ENCODE results near the gene ARFGEF2. TPM values are rescaled to one million over a fixed set of nuclear protein-coding genes. Genes with fewer than 3 reads are reported as not detected.

Gene ARFGEF2
- total and polyA plus RNA-seq, 2 donors from 2014 or later = 7.4 to 36.9 TPM

DNA sequence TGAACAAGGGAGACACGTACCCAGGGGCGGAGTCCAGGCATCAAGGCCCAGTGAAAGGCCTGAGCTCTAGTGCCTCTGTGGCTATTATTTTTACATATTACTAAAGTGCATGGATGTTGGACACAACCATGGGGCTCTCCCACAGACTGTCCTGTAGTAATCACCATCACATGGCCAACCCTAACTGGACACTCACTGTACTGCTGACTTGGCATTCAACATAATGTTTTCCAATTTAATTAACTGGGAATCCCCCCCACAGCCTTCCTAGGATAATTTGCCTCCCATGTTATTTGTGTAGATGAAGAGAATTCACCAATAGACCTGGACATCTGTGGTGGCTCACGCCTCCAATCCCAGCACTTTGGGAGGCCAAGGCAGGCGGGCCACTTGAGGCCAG, 34.5 kb downstream of the ARFGEF2 start:
- H3K27me3 ChIP-seq (ENCODE audit: control insufficient read depth, insufficient read depth, low read length) = no peaks in the 10 kb centered on the region
- intact Hi-C loops (cut with DNase I) = no loop called here
- H3K4me1 ChIP-seq (ENCODE audit: control insufficient read depth in 2 of 3, insufficient read depth in 2 of 3, low read depth in 1 of 3, low read length in 3 of 3) = no peaks in the 10 kb centered on the region
- H3K27ac ChIP-seq (ENCODE audit: low read depth in 2 of 2, low read length in 2 of 2) = no peak overlapping the region
- TF ChIP-seq, protein P1, sequence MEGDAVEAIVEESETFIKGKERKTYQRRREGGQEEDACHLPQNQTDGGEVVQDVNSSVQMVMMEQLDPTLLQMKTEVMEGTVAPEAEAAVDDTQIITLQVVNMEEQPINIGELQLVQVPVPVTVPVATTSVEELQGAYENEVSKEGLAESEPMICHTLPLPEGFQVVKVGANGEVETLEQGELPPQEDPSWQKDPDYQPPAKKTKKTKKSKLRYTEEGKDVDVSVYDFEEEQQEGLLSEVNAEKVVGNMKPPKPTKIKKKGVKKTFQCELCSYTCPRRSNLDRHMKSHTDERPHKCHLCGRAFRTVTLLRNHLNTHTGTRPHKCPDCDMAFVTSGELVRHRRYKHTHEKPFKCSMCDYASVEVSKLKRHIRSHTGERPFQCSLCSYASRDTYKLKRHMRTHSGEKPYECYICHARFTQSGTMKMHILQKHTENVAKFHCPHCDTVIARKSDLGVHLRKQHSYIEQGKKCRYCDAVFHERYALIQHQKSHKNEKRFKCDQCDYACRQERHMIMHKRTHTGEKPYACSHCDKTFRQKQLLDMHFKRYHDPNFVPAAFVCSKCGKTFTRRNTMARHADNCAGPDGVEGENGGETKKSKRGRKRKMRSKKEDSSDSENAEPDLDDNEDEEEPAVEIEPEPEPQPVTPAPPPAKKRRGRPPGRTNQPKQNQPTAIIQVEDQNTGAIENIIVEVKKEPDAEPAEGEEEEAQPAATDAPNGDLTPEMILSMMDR (IDR thresholded peaks at IDR 0.05; ENCODE audit: borderline replicate concordance, extremely low read depth, insufficient read depth) = no peak
- no peak overlapping the region for H3K9ac ChIP-seq (ENCODE audit: low read length in 3 of 3)
- H3K4me3 ChIP-seq (ENCODE audit: low read length in 3 of 3) = no peak overlapping the region
- FAIRE-seq (no peak), DNase-seq (no peak)
- peaks cover 10 to 47% (median 45%) of the 10 kb centered on the region in 3 donors for H3K36me3 ChIP-seq (ENCODE audit: control insufficient read depth in 2 of 3, insufficient read depth in 3 of 3, low read length in 3 of 3)
- no peaks in the 10 kb centered on the region for H3K9me3 ChIP-seq (ENCODE audit: control insufficient read depth in 2 of 3, insufficient read depth in 1 of 3, low read length in 3 of 3)

DNA sequence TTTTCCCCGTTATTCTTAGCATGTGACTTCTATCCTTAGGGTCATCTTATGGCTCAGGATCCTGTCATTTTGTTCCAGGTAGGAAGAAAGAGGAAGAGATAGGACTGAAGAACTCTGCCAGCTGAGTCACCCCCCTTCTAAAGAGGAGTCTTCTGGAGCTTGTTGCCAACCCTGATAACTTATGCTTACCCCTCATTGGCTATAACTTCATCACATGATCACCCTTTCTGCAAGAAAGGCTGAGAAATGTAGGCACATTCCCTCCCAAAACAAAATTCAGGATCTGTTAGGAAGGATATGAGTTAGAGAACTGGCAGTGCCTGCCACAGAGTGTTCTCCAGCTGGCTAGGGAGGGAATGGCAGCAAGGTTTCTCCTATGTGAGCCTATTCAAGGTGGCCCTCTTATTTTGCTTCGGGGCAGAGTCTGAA, 35.6 kb downstream of the ARFGEF2 start:
- Histone ChIP-seq H3K4me3 (ENCODE audit: low read length in 3 of 3) (no peak overlapping the region), H3K9ac (ENCODE audit: low read length in 3 of 3) (no peak overlapping the region), H3K27me3 (ENCODE audit: control insufficient read depth, insufficient read depth, low read length) (no peaks in the 10 kb centered on the region), H3K9me3 (ENCODE audit: control insufficient read depth in 2 of 3, insufficient read depth in 1 of 3, low read length in 3 of 3) (no peaks in the 10 kb centered on the region), H3K4me1 (ENCODE audit: control insufficient read depth in 2 of 3, insufficient read depth in 2 of 3, low read depth in 1 of 3, low read length in 3 of 3) (no peaks in the 10 kb centered on the region), H3K27ac (ENCODE audit: low read depth in 2 of 2, low read length in 2 of 2) (no peak overlapping the region), H3K36me3 (ENCODE audit: control insufficient read depth in 2 of 3, insufficient read depth in 3 of 3, low read length in 3 of 3) (peaks cover 10 to 40% (median 37%) of the 10 kb centered on the region in 3 donors)
- intact Hi-C loops (cut with DNase I) = no loop called here
- FAIRE-seq (no peak), DNase-seq (no peak)
- TF ChIP-seq, protein P1 (IDR thresholded peaks at IDR 0.05; ENCODE audit: borderline replicate concordance, extremely low read depth, insufficient read depth) = no peak

DNA sequence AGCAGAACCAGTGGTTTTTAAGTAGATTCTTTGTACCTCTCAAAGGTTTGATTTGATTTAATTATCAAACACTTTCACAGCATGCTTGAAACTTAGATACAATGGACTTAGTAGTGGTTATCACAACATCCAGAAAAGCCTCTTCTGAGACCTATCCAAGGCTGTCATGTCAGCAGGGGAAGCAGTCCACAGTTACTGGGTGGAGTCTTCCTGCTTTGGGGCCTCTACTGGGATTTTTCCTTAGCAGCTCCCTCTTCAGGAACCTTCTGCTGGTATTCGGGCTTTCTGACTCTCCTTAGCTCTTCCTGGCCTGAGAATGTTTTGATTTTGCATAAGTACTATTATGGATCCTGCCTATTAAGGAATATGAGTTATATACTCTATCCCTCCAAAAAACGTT, 36.0 kb downstream of the ARFGEF2 start:
- Histone ChIP-seq H3K9ac (ENCODE audit: low read length in 3 of 3) (no peak overlapping the region), H3K27me3 (ENCODE audit: control insufficient read depth, insufficient read depth, low read length) (no peaks in the 10 kb centered on the region), H3K27ac (ENCODE audit: low read depth in 2 of 2, low read length in 2 of 2) (peak overlapping the region in 1 of 2 donors; percentile 24), H3K4me1 (ENCODE audit: control insufficient read depth in 2 of 3, insufficient read depth in 2 of 3, low read depth in 1 of 3, low read length in 3 of 3) (no peaks in the 10 kb centered on the region), H3K36me3 (ENCODE audit: control insufficient read depth in 2 of 3, insufficient read depth in 3 of 3, low read length in 3 of 3) (peaks cover 10 to 36% (median 35%) of the 10 kb centered on the region in 3 donors), H3K9me3 (ENCODE audit: control insufficient read depth in 2 of 3, insufficient read depth in 1 of 3, low read length in 3 of 3) (no peaks in the 10 kb centered on the region), H3K4me3 (ENCODE audit: low read length in 3 of 3) (no peak overlapping the region)
- no peak for DNase-seq
- intact Hi-C loops (cut with DNase I) = no loop called here
- TF ChIP-seq, protein P1 (IDR thresholded peaks at IDR 0.05; ENCODE audit: borderline replicate concordance, extremely low read depth, insufficient read depth) = no peak
- FAIRE-seq = no peak

DNA sequence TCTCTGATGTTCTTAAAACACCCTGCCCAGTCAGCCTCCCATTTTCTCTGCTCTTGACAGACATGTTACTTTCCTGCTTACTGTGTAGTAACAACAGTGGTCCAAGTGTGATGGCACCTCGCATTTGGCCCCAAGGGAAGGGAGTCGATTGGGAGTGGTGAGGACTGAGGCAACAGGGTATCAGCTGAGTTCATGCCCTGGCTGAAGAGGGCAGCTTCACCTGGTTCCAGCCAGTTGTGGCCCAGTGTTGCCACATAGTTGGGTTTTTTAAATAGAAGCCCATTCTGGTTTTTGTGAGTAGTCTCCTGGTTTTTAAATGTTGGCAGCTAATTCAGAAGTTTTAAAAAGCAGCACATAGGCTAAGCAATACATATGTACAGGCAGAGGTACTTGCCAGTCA, 37.2 kb downstream of the ARFGEF2 start:
- no peaks in the 10 kb centered on the region for H3K27me3 ChIP-seq (ENCODE audit: control insufficient read depth, insufficient read depth, low read length)
- H3K4me3 ChIP-seq (ENCODE audit: low read length in 3 of 3) = no peak overlapping the region
- H3K4me1 ChIP-seq (ENCODE audit: control insufficient read depth in 2 of 3, insufficient read depth in 2 of 3, low read depth in 1 of 3, low read length in 3 of 3) = no peaks in the 10 kb centered on the region
- TF ChIP-seq, protein P1 (IDR thresholded peaks at IDR 0.05; ENCODE audit: borderline replicate concordance, extremely low read depth, insufficient read depth) = no peak
- DNase-seq (no peak), FAIRE-seq (no peak)
- no peak overlapping the region for H3K9ac ChIP-seq (ENCODE audit: low read length in 3 of 3)
- no peaks in the 10 kb centered on the region for H3K9me3 ChIP-seq (ENCODE audit: control insufficient read depth in 2 of 3, insufficient read depth in 1 of 3, low read length in 3 of 3)
- intact Hi-C loops (cut with DNase I) = no loop called here
- H3K36me3 ChIP-seq (ENCODE audit: control insufficient read depth in 2 of 3, insufficient read depth in 3 of 3, low read length in 3 of 3) = peaks cover 7 to 30% (median 28%) of the 10 kb centered on the region in 3 donors
- no peak overlapping the region for H3K27ac ChIP-seq (ENCODE audit: low read depth in 2 of 2, low read length in 2 of 2)
